K562 (cell line): ENCODE measurements around the gene TSC1. TPM values are rescaled to one million over a fixed set of nuclear protein-coding genes. Genes with fewer than 3 reads are reported as not detected.

Source experiments
- ATAC-seq: fragments of 200-7000 bp; cut with Tn5 transposase; 3 replicates; pipeline ENCODE4 v1.9.1; 2020; ENCODE audit warnings: moderate library complexity
- BruUV-seq: library from RNA; stranded (reverse); fragments of 400-500 nt; replicated peaks from 2 replicates; lab custom pipeline; 2021; lab: Mats Ljungman, UMichigan
- CTCF ChIA-PET: fragments of 300-600 bp; formaldehyde crosslinking; extraction: SDS; loops from one replicate; lab custom pipeline; 2021; ENCODE audit warnings: low intra/inter-chr PET ratio; lab: Yijun Ruan, JAX
- POLR2A ChIA-PET: fragments of 300-600, 350-650 bp; sonication (Branson Sonifier 250); formaldehyde crosslinking; extraction: SDS; loops from one replicate; lab custom pipeline; 2021; ENCODE audit warnings: antibody characterized with exemption, inconsistent platforms; lab: Yijun Ruan, JAX
- DNase-seq, 4 experiments: peaks; one replicate each; pipeline versions ENCODE4 v3.0.0 to v3.0.0-alpha.2; 2011 to 2018; ENCODE audit warnings: low spot score in 3 of 4, mixed read lengths in 3 of 4; ENCODE audit errors: extremely low read depth in 1 of 4
- FAIRE-seq: peaks from 2 replicates; lab custom pipeline; 2011; peaks lifted over from hg19 to GRCh38; lab: Jason Lieb, UNC
- H2AFZ ChIP-seq: 2 replicates; pipeline ENCODE4 v1.6.0; 2011; ENCODE audit warnings: low read depth, low read length, control low read depth, inconsistent platforms
- H3K27ac ChIP-seq: fragments of 200-600 bp; 3 replicates; pipeline ENCODE4 v1.8.0; 2011; ENCODE audit warnings: low read depth, mild to moderate bottlenecking, control low read depth, inconsistent platforms, low read length, moderate library complexity, mixed read lengths; ENCODE audit errors: extremely low read depth
- H3K27me3 ChIP-seq, 2 experiments: fragments of 300-600 bp in 1 of 2; 2 replicates in 1 of 2; 3 replicates in 1 of 2; pipeline versions ENCODE4 v1.6.0 to v1.8.0; 2011; ENCODE audit warnings: inconsistent platforms in 2 of 2, low read length in 2 of 2, mild to moderate bottlenecking in 1 of 2, mixed read lengths in 1 of 2, moderate library complexity in 1 of 2; ENCODE audit not compliant: control insufficient read depth in 2 of 2, insufficient read depth in 2 of 2
- H3K36me3 ChIP-seq: fragments of 300-600 bp; 3 replicates; pipeline ENCODE4 v1.8.0; 2011; ENCODE audit warnings: mild to moderate bottlenecking, low read length, inconsistent platforms; ENCODE audit not compliant: control insufficient read depth, insufficient read depth
- H3K4me1 ChIP-seq, 2 experiments: fragments of 200-600 bp in 1 of 2; replicated peaks in 1 of 2; 2 replicates in 1 of 2; 3 replicates in 1 of 2; pipeline versions ENCODE4 v1.5.1 to v1.8.0; 2011; ENCODE audit warnings: inconsistent platforms in 2 of 2, low read length in 2 of 2, mild to moderate bottlenecking in 1 of 2, mixed read lengths in 1 of 2, moderate library complexity in 1 of 2; ENCODE audit not compliant: control insufficient read depth in 2 of 2, insufficient read depth in 2 of 2
- H3K4me2 ChIP-seq: 2 replicates; pipeline ENCODE4 v1.6.1; 2011; ENCODE audit warnings: low read length, control low read depth, inconsistent platforms, mixed read lengths; ENCODE audit not compliant: insufficient read depth
- H3K4me3 ChIP-seq: fragments of 200-600 bp; sonication (generic), shearing (Covaris generic); 2 replicates; pipeline ENCODE4 v1.5.1; 2016; ENCODE audit warnings: control low read depth, inconsistent platforms
- H3K79me2 ChIP-seq: fragments of 200-600 bp; 3 replicates; pipeline ENCODE4 v1.8.0; 2011; ENCODE audit warnings: low read length, inconsistent platforms; ENCODE audit not compliant: control insufficient read depth, insufficient read depth
- H3K9ac ChIP-seq, 2 experiments: 2 replicates each; pipeline versions ENCODE4 v1.6.0 to v1.6.1; 2011; ENCODE audit warnings: low read depth in 2 of 2, low read length in 2 of 2, control low read depth in 1 of 2, inconsistent platforms in 1 of 2, mild to moderate bottlenecking in 1 of 2, mixed read lengths in 1 of 2; ENCODE audit not compliant: insufficient read depth in 1 of 2
- H3K9me1 ChIP-seq: one replicate; pipeline ENCODE4 v1.6.0; 2011; ENCODE audit warnings: inconsistent platforms, mild to moderate bottlenecking, low read length, moderate library complexity; ENCODE audit not compliant: control insufficient read depth, insufficient read depth
- H3K9me3 ChIP-seq: replicated peaks from 2 replicates; pipeline ENCODE4 v1.5.1; 2011; ENCODE audit warnings: low read depth, low read length, inconsistent platforms; ENCODE audit not compliant: control insufficient read depth, insufficient read depth
- H4K20me1 ChIP-seq: replicated peaks from 2 replicates; pipeline ENCODE4 v1.6.1; 2011; ENCODE audit warnings: low read length, inconsistent platforms, mixed read lengths; ENCODE audit not compliant: control insufficient read depth, insufficient read depth
- ATF3 ChIP-seq, 2 experiments: fragments of 450-650 bp in 1 of 2; sonication (generic) in 1 of 2; formaldehyde crosslinking in 1 of 2; IDR thresholded peaks in 1 of 2; conservative IDR thresholded peaks in 1 of 2; 2 replicates each; pipeline versions ENCODE4 v1.6.1 to v1.8.1; 2016 to 2023; ENCODE audit warnings: mild to moderate bottlenecking in 2 of 2, moderate library complexity in 2 of 2, inconsistent platforms in 1 of 2, missing genetic modification reagents in 1 of 2
- ATF7 ChIP-seq: fragments of 450-650 bp; IDR thresholded peaks from 2 replicates; pipeline ENCODE4 v1.7.1; 2014; ENCODE audit warnings: mild to moderate bottlenecking, moderate library complexity
- BMI1 ChIP-seq: fragments of 150-350 bp; IDR thresholded peaks from 2 replicates; pipeline ENCODE4 v1.6.1; 2014; ENCODE audit warnings: low read length
- ETS2 ChIP-seq: IDR thresholded peaks from 2 replicates; pipeline ENCODE4 v1.6.1; 2016; ENCODE audit warnings: borderline replicate concordance, missing genetic modification characterization, mild to moderate bottlenecking, moderate library complexity, missing compliant biosample characterization; ENCODE audit not compliant: poor library complexity, severe bottlenecking
- ID3 ChIP-seq, 2 experiments: fragments of 250-450 bp in 1 of 2; fragments of 450-650 bp in 1 of 2; sonication (Bioruptor Pico) in 1 of 2; IDR thresholded peaks; 2 replicates each; pipeline versions ENCODE4 v1.6.1 to v1.8.0; 2016 to 2021; ENCODE audit warnings: mild to moderate bottlenecking in 2 of 2, moderate library complexity in 2 of 2, missing compliant biosample characterization in 1 of 2, missing genetic modification characterization in 1 of 2
- NCOA1 ChIP-seq: fragments of 450-650 bp; IDR thresholded peaks from 2 replicates; pipeline ENCODE4 v1.6.1; 2016; ENCODE audit warnings: low read depth
- PATZ1 ChIP-seq: fragments of 250-450 bp; sonication (Bioruptor Pico); IDR thresholded peaks from 2 replicates; pipeline ENCODE4 v1.5.0; 2020; ENCODE audit warnings: mild to moderate bottlenecking, borderline replicate concordance
- POLR3A ChIP-seq: IDR thresholded peaks from 2 replicates; pipeline ENCODE4 v1.6.1; 2011; ENCODE audit warnings: borderline replicate concordance, mild to moderate bottlenecking, moderate library complexity; ENCODE audit not compliant: insufficient read length, insufficient read depth; ENCODE audit errors: extremely low read depth
- RNF219 ChIP-seq: fragments of 250-450 bp; sonication (Bioruptor Pico); IDR thresholded peaks from 2 replicates; pipeline ENCODE4 v1.5.0; 2022; ENCODE audit warnings: mild to moderate bottlenecking
- TEAD2 ChIP-seq: fragments of 450-650 bp; IDR thresholded peaks from 2 replicates; pipeline ENCODE4 v1.6.1; 2016; ENCODE audit warnings: missing genetic modification characterization, control low read depth, missing compliant biosample characterization
- ZNF740 ChIP-seq, 3 experiments: fragments of 200-800 bp in 1 of 3; sonication (Bioruptor generic) in 1 of 3; sonication (generic) in 1 of 3; formaldehyde crosslinking in 1 of 3; IDR thresholded peaks; 2 replicates each; pipeline versions ENCODE4 v1.6.1 to v1.8.0; 2016 to 2022; ENCODE audit warnings: mild to moderate bottlenecking in 2 of 3, missing compliant biosample characterization in 2 of 3, missing genetic modification characterization in 2 of 3, missing genetic modification reagents in 1 of 3
- ZNF785 ChIP-seq: fragments of 250-450 bp; sonication (Bioruptor Pico); IDR thresholded peaks from 2 replicates; pipeline ENCODE4 v1.4.0; 2020; ENCODE audit warnings: mild to moderate bottlenecking
- WGBS: fragments of 100-300 bp; shearing (Covaris generic); methylation state at CpG from one replicate; pipeline ENCODE4 v1.1.6; 2016; ENCODE audit warnings: low coverage, mixed read lengths; ENCODE audit not compliant: insufficient coverage; ENCODE audit errors: missing lambda C conversion rate; 5-methylcytosine and 5-hydroxymethylcytosine counted together
- in situ Hi-C: fragments of 300-500 bp; cut with MboI; formaldehyde crosslinking; loops from 4 replicates; pipeline ENCODE4 v1.15.0; 2018; ENCODE audit warnings: inconsistent platforms, mixed read lengths
- intact Hi-C: fragments of 100-400 bp; cut with micrococcal nuclease; formaldehyde crosslinking; loops from 2 replicates; pipeline ENCODE4 v1.14.2; 2022
- polyA plus RNA-seq, 8 experiments: library from polyadenylated mRNA; depleted of rRNA in 4 of 8; stranded (reverse) in 5 of 8; unstranded in 3 of 8; fragments of >200 nt; fragmentation: Nextera tagmentation in 2 of 8; fragmentation: Illumina TruSeq in 1 of 8; extraction: Ambion mirVana in 2 of 8; extraction: Trizol in 1 of 8; gene quantifications; 2 replicates each; pipeline versions ENCODE4 v1.2.1 to v1.2.3, GENCODE V29; 2011 to 2014; ENCODE audit warnings: inconsistent platforms in 1 of 8, missing spikeins in 1 of 8
- total RNA-seq, 7 experiments: library from RNA; depleted of rRNA in 6 of 7; stranded (reverse); fragments of >200 nt in 6 of 7; fragmentation: Illumina TruSeq in 2 of 7; extraction: Trizol in 2 of 7; gene quantifications; 2 replicates each; pipeline versions ENCODE4 v1.2.1 to v1.2.3, GENCODE V29; 2011 to 2021; ENCODE audit warnings: low replicate concordance in 1 of 7

TSC1 gene
- total and polyA plus RNA-seq, 9 of the 15 experiments (the other 6 are each of a cell fraction or from before 2014, with no cell fraction given) = 6.9 to 37.6 (median 18.6) TPM

- no peak for DNase-seq
- H3K27me3 ChIP-seq = no peaks in the 10 kb centered on the region
- no peak for ATAC-seq
- no peak overlapping the region for H3K4me2 ChIP-seq
- 0 out of 2 replicates have a peak overlapping the region, but pooled peaks have one; percentile 3 for H2AFZ ChIP-seq
- H3K4me3 ChIP-seq = no peak overlapping the region
- H3K9ac ChIP-seq = no peak overlapping the region
- H4K20me1 ChIP-seq = no peaks in the 10 kb centered on the region
- intact Hi-C loops (no loop called here), in situ Hi-C loops (no loop called here)
- H3K36me3 ChIP-seq = no peaks in the 10 kb centered on the region
- peaks cover 16 to 29% of the 10 kb centered on the region in 2 experiments for H3K4me1 ChIP-seq
- ChIA-PET POLR2A (interaction anchor here (0.5 to 0.8 kb wide), 4 partner anchors 35 to 829 kb away, joined by 3 read pairs; no protein-coding TSS in a partner anchor), CTCF (no interaction called here)
- WGBS = 71% methylated on average over 7 of the region's 7 CpGs
- no peaks in the 10 kb centered on the region for H3K9me1 ChIP-seq
- FAIRE-seq = no peak
- H3K9me3 ChIP-seq = no peaks in the 10 kb centered on the region
- H3K27ac ChIP-seq = no peak overlapping the region
- peaks cover 27% of the 10 kb centered on the region for H3K79me2 ChIP-seq
- no TSS peak for BruUV-seq
- no peak for TF ChIP-seq PATZ1 (CRISPR knock-in tag)
- peak; percentile 57; the same call in 1 of the 2 replicates for TF ChIP-seq ATF7
- TF ChIP-seq ZNF740 (CRISPR knock-in tag; IDR thresholded peaks at IDR 0.05) = 0 out of 2 replicates have a peak, but pooled peaks have one; percentile 26
- TF ChIP-seq ZNF740 (tag; IDR thresholded peaks at IDR 0.05) = no peak
- no peak for TF ChIP-seq NCOA1
- no peak for TF ChIP-seq ETS2
- 0 out of 2 replicates have a peak, but pooled peaks have one; percentile 42 for TF ChIP-seq TEAD2 (tag)
- TF ChIP-seq ID3 (CRISPR knock-in tag; IDR thresholded peaks at IDR 0.05) = no peak
- no peak for TF ChIP-seq ID3 (tag; IDR thresholded peaks at IDR 0.05)
- TF ChIP-seq ZNF785 (CRISPR knock-in tag) = no peak
- TF ChIP-seq RNF219 = no peak
- TF ChIP-seq POLR3A = no peak
- TF ChIP-seq BMI1 = no peak
- peak; percentile 72 for TF ChIP-seq ATF3 (IDR thresholded peaks at IDR 0.05)
- TF ChIP-seq ATF3 (CRISPR knock-in tag; conservative IDR thresholded peaks at IDR 0.05) = no peak
These were observed 2.3 kb upstream of the TSC1 start for GRCh38 chr9:132946631-132947295.
